Skeletal muscle tissue (tissue), 4 donors: ENCODE results near the gene NDUFB11. TPM values are rescaled to one million over a fixed set of nuclear protein-coding genes. Genes with fewer than 3 reads are reported as not detected.

Experiments
- H3K27ac ChIP-seq: one replicate; pipeline ENCODE4 v1.7.0; 2013; ENCODE audit warnings: mild to moderate bottlenecking, low read depth, low read length, inconsistent platforms
- H3K27me3 ChIP-seq, 3 donors: one replicate each; pipeline ENCODE4 v1.7.0; 2013; ENCODE audit warnings: low read length in 3 of 3; ENCODE audit not compliant: control insufficient read depth in 3 of 3, insufficient read depth in 3 of 3
- H3K36me3 ChIP-seq, 3 donors: one replicate each; pipeline ENCODE4 v1.7.0; 2013; ENCODE audit warnings: low read length in 3 of 3; ENCODE audit not compliant: control insufficient read depth in 3 of 3, insufficient read depth in 3 of 3
- H3K4me1 ChIP-seq, 3 donors: one replicate each; pipeline ENCODE4 v1.7.0; 2013; ENCODE audit warnings: low read length in 3 of 3, mild to moderate bottlenecking in 3 of 3; ENCODE audit not compliant: control insufficient read depth in 3 of 3, insufficient read depth in 3 of 3
- H3K4me3 ChIP-seq, 3 donors: one replicate each; pipeline ENCODE4 v1.7.0; 2013; ENCODE audit warnings: low read length in 3 of 3
- H3K9ac ChIP-seq, 3 donors: one replicate each; pipeline ENCODE4 v1.7.0; 2013; ENCODE audit warnings: low read length in 3 of 3, mild to moderate bottlenecking in 3 of 3, moderate library complexity in 2 of 3, low read depth in 1 of 3
- H3K9me3 ChIP-seq, 3 donors: one replicate each; pipeline ENCODE4 v1.7.0; 2013; ENCODE audit warnings: low read length in 3 of 3; ENCODE audit not compliant: control insufficient read depth in 3 of 3
- total RNA-seq: library from RNA; depleted of rRNA; stranded (reverse); fragments of >200 nt; gene quantifications from one replicate; pipeline ENCODE4 v1.2.3, GENCODE V29; 2014
- donor health status: Osteomylitis.

The NDUFB11 gene
- total RNA-seq, 1 donor from 2014 or later = 75.2 TPM

GRCh38 chrX:47169726-47170515 lies 25.4 kb upstream of the NDUFB11 start:
- Histone ChIP-seq H3K27me3 (peaks cover 0 to 6% (median 0%) of the 10 kb centered on the region in 3 donors), H3K4me3 (no peak overlapping the region), H3K9me3 (no peaks in the 10 kb centered on the region), H3K36me3 (peaks cover 19 to 26% (median 21%) of the 10 kb centered on the region in 3 donors), H3K4me1 (peaks cover 0 to 6% (median 0%) of the 10 kb centered on the region in 3 donors), H3K9ac (no peak overlapping the region), H3K27ac (no peak overlapping the region)

- H3K9me3 ChIP-seq = no peaks in the 10 kb centered on the region
Observed at GRCh38 chrX:47169273-47169672, 24.8 kb upstream of the NDUFB11 start.

GRCh38 chrX:47168495-47169073 lies 24.1 kb upstream of the NDUFB11 start:
- H3K27me3 ChIP-seq = peaks cover 0 to 6% (median 0%) of the 10 kb centered on the region in 3 donors
- H3K4me1 ChIP-seq = peaks cover 0 to 6% (median 0%) of the 10 kb centered on the region in 3 donors
- H3K27ac ChIP-seq = no peak overlapping the region
- H3K36me3 ChIP-seq = peaks cover 17 to 25% (median 18%) of the 10 kb centered on the region in 3 donors
- no peak overlapping the region for H3K4me3 ChIP-seq
- H3K9ac ChIP-seq = no peak overlapping the region
- H3K9me3 ChIP-seq = no peaks in the 10 kb centered on the region

More at GRCh38 chrX:47169273-47169672, 24.8 kb upstream of the NDUFB11 start:
- Histone ChIP-seq H3K27me3 (peaks cover 0 to 6% (median 0%) of the 10 kb centered on the region in 3 donors), H3K27ac (no peak overlapping the region), H3K4me3 (no peak overlapping the region), H3K4me1 (peaks cover 0 to 6% (median 0%) of the 10 kb centered on the region in 3 donors), H3K9ac (no peak overlapping the region), H3K36me3 (peaks cover 17 to 25% (median 21%) of the 10 kb centered on the region in 3 donors)

GRCh38 chrX:47166126-47166525 lies 21.6 kb upstream of the NDUFB11 start:
- Histone ChIP-seq H3K4me1 (peaks cover 0 to 6% (median 0%) of the 10 kb centered on the region in 3 donors), H3K4me3 (no peak overlapping the region), H3K9me3 (no peaks in the 10 kb centered on the region), H3K27ac (no peak overlapping the region), H3K27me3 (no peaks in the 10 kb centered on the region), H3K9ac (no peak overlapping the region), H3K36me3 (peaks cover 6 to 13% (median 7%) of the 10 kb centered on the region in 3 donors)

GRCh38 chrX:47164420-47164819 lies 19.9 kb upstream of the NDUFB11 start:
- Histone ChIP-seq H3K36me3 (peaks cover 0 to 5% (median 3%) of the 10 kb centered on the region in 3 donors), H3K9ac (no peak overlapping the region), H3K4me1 (no peaks in the 10 kb centered on the region), H3K27ac (no peak overlapping the region), H3K9me3 (no peaks in the 10 kb centered on the region), H3K4me3 (no peak overlapping the region), H3K27me3 (no peaks in the 10 kb centered on the region)

- Histone ChIP-seq H3K27ac (no peak overlapping the region), H3K9ac (no peak overlapping the region), H3K27me3 (no peaks in the 10 kb centered on the region), H3K36me3 (no peaks in the 10 kb centered on the region), H3K9me3 (no peaks in the 10 kb centered on the region), H3K4me1 (no peaks in the 10 kb centered on the region), H3K4me3 (no peak overlapping the region)
Observed at GRCh38 chrX:47162927-47163583, 18.6 kb upstream of the NDUFB11 start.

- H3K36me3 ChIP-seq = peaks cover 0 to 5% (median 2%) of the 10 kb centered on the region in 3 donors
Observed at GRCh38 chrX:47160781-47161180, 16.3 kb upstream of the NDUFB11 start.

GRCh38 chrX:47158781-47159180 lies 14.3 kb upstream of the NDUFB11 start:
- Histone ChIP-seq H3K36me3 (peaks cover 0 to 5% (median 2%) of the 10 kb centered on the region in 3 donors), H3K9ac (no peak overlapping the region), H3K27me3 (no peaks in the 10 kb centered on the region), H3K4me3 (no peak overlapping the region), H3K9me3 (no peaks in the 10 kb centered on the region), H3K4me1 (no peaks in the 10 kb centered on the region), H3K27ac (no peak overlapping the region)

More at GRCh38 chrX:47160781-47161180, 16.3 kb upstream of the NDUFB11 start:
- H3K27ac ChIP-seq = no peak overlapping the region
- H3K9me3 ChIP-seq = no peaks in the 10 kb centered on the region
- no peaks in the 10 kb centered on the region for H3K27me3 ChIP-seq
- H3K4me3 ChIP-seq = no peak overlapping the region
- H3K4me1 ChIP-seq = no peaks in the 10 kb centered on the region
- H3K9ac ChIP-seq = no peak overlapping the region

- no peaks in the 10 kb centered on the region for H3K4me1 ChIP-seq
- H3K36me3 ChIP-seq = peaks cover 0 to 5% (median 2%) of the 10 kb centered on the region in 3 donors
- no peaks in the 10 kb centered on the region for H3K27me3 ChIP-seq
- H3K9ac ChIP-seq = no peak overlapping the region
- H3K27ac ChIP-seq = no peak overlapping the region
- no peaks in the 10 kb centered on the region for H3K9me3 ChIP-seq
- no peak overlapping the region for H3K4me3 ChIP-seq
Observed at GRCh38 chrX:47158131-47158530, 13.6 kb upstream of the NDUFB11 start.
